ENCODE measurements around the gene HELQ. TPM values are rescaled to one million over a fixed set of nuclear protein-coding genes. Genes with fewer than 3 reads are reported as not detected.

HELQ gene
- total RNA-seq (2021) (6.6 and 11.5 TPM in 2 replicates), Bru-seq, nascent RNA (percentile 62 among the genes with signal in this experiment), BruChase-seq, experiment 1, labeled RNA remaining after a 2-hour chase (percentile 54 among the genes with signal in this experiment), BruChase-seq, experiment 2, labeled RNA remaining after a 6-hour chase (percentile 52 among the genes with signal in this experiment)
- long read RNA-seq, partial matches to known transcripts: 7 of 18 reads
- long read RNA-seq, other reads (novel, unspliced or antisense): 3 of 18 reads

DNA sequence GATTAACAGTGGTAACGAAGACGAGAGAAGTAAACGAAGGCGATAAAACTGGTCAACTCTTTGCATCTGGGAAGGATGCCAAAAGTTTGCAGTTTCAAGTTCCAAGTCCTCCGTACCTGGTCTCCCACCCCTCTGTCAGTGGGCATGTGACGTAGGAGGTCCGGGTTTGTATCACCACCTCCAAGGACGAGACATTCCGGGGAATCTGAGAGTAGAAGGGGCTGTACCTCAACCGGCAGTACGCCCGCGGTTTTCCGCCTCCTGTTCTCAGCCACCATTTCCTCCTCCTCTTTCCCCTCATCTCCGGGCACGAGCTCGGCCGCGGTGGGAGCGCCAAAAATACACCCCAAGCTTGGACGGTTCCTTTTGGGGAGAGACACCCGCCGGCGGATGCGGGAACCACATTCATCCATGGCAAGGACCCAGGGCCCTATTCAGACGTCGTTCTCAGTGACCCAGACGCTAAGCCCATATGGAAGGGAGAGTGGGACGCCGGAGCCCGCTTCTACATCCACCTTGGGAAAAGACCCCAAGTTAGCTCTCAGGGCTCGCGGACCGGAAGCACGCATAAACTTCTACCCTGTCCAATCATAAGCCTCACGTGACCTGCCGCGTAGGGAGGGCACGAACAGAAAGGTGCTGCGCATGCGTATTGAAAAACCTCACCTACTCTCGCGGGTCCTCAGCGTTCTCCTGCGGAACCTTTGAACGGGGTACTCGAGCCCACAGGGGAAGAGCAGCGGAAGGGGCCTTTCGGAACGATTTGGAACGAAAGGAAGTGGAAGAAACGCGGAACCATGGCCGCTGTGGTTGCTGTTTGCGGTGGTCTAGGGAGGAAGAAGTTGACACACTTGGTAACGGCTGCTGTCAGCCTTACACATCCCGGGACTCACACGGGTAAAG is at the start of gene HELQ, which contains the start of gene MRPS18C:
Gene HELQ (minus strand): TSS at position 543 of the 903 bp plus-strand sequence. CDS start 130 bp downstream, at position 413.
Gene MRPS18C (plus strand): TSS at position 778 of the 903 bp plus-strand sequence. CDS start 20 bp downstream, at position 798.
- Histone ChIP-seq H3K9me3 (ENCODE audit: low read depth, low read length, poor library complexity, severe bottlenecking) (no peaks in the 10 kb centered on the region), H3K36me3 (ENCODE audit: insufficient read depth, low read length, poor library complexity, severe bottlenecking) (peaks cover 3% of the 10 kb centered on the region), H3K27ac (ENCODE audit: low read depth, low read length, poor library complexity, severe bottlenecking) (peak within 1 kb of the TSS; percentile 89), H3K27me3 (replicated peaks; ENCODE audit: insufficient read depth, low read depth, low read length, poor library complexity) (no peaks in the 10 kb centered on the region), H3K4me1 (ENCODE audit: insufficient read depth, low read length, poor library complexity, severe bottlenecking) (no peaks in the 10 kb centered on the region), H3K4me3 (ENCODE audit: low read depth, low read length, poor library complexity, severe bottlenecking) (peak within 1 kb of the TSS; percentile 78)
- ChIA-PET CTCF (no interaction called here), POLR2A (ENCODE audit: low non-redundant PET) (no interaction called here)
- intact Hi-C loops (cut with micrococcal nuclease; ENCODE audit: unreplicated experiment): no loop called here
- TSS peak; percentile 40 for BruUV-seq (replicated peaks)
- DNase-seq (ENCODE audit: low spot score): peak; percentile 97
- TF ChIP-seq CTCF (conservative IDR thresholded peaks at IDR 0.05; ENCODE audit: low read depth, low read length) (0 out of 2 replicates have a peak, but pooled peaks have one; percentile 16), EZH2 (IDR thresholded peaks at IDR 0.05; ENCODE audit: borderline replicate concordance, low read depth, low read length, poor library complexity, severe bottlenecking) (no peak)

DNA sequence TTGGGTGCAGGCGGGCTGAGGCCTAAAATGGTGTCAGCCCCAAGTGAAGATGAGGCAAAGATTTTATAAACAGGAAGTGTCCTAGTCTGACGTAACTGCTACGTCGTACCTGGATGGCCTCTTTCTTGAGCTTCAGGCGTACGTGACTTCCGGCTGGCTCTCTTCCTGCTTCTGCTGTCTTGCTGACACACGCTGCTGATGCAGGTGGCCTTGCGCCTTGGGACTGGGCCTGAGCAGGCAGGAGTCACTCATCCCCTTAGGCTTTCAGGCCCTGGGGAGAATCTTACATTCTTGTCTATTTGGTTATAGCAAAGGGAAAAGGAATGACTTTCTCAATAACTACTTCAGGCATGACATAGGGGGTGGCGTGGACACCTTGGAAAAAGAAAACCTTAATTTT is 49.4 kb upstream of the HELQ start:
- no TSS peak for BruUV-seq (replicated peaks)
- intact Hi-C loops (cut with micrococcal nuclease; ENCODE audit: unreplicated experiment): loop anchor here (10.0 kb wide), 1 partner anchor 220 kb away; no protein-coding TSS in a partner anchor
- no peak for DNase-seq (ENCODE audit: low spot score)
- Histone ChIP-seq H3K36me3 (ENCODE audit: insufficient read depth, low read length, poor library complexity, severe bottlenecking) (no peaks in the 10 kb centered on the region), H3K4me1 (ENCODE audit: insufficient read depth, low read length, poor library complexity, severe bottlenecking) (no peaks in the 10 kb centered on the region), H3K9me3 (ENCODE audit: low read depth, low read length, poor library complexity, severe bottlenecking) (no peaks in the 10 kb centered on the region), H3K4me3 (ENCODE audit: low read depth, low read length, poor library complexity, severe bottlenecking) (no peak overlapping the region), H3K27me3 (replicated peaks; ENCODE audit: insufficient read depth, low read depth, low read length, poor library complexity) (no peaks in the 10 kb centered on the region), H3K27ac (ENCODE audit: low read depth, low read length, poor library complexity, severe bottlenecking) (no peak overlapping the region)
- ChIA-PET CTCF (no interaction called here), POLR2A (ENCODE audit: low non-redundant PET) (no interaction called here)
- TF ChIP-seq EZH2 (IDR thresholded peaks at IDR 0.05; ENCODE audit: borderline replicate concordance, low read depth, low read length, poor library complexity, severe bottlenecking) (no peak), CTCF (conservative IDR thresholded peaks at IDR 0.05; ENCODE audit: low read depth, low read length) (no peak)

DNA sequence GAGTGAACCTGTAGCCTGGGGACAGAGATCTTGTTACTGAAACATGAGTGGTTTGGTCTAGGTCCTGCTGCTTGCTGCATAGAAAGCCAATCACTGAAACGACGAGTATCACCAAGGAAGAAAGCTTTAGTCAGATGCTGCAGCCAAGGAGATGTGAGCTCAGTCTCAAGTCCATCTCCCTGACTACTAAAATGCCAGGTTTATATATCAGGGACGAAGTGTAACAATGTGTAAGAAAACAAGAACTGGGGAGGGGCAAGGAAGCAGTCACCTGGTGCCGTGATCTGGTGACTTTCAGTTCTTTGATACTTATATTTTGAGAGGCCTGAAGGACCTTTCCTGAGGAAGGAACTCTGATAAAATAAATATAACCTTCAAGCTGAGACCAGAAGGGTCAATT is 48.9 kb upstream of the HELQ start:
- no TSS peak for BruUV-seq (replicated peaks)

More for the DNA sequence above, 48.9 kb upstream of the HELQ start:
- no peak for TF ChIP-seq CTCF (conservative IDR thresholded peaks at IDR 0.05; ENCODE audit: low read depth, low read length)
- TF ChIP-seq EZH2 (IDR thresholded peaks at IDR 0.05; ENCODE audit: borderline replicate concordance, low read depth, low read length, poor library complexity, severe bottlenecking): no peak
- Histone ChIP-seq H3K4me3 (ENCODE audit: low read depth, low read length, poor library complexity, severe bottlenecking) (no peak overlapping the region), H3K9me3 (ENCODE audit: low read depth, low read length, poor library complexity, severe bottlenecking) (no peaks in the 10 kb centered on the region), H3K27ac (ENCODE audit: low read depth, low read length, poor library complexity, severe bottlenecking) (no peak overlapping the region), H3K36me3 (ENCODE audit: insufficient read depth, low read length, poor library complexity, severe bottlenecking) (no peaks in the 10 kb centered on the region), H3K4me1 (ENCODE audit: insufficient read depth, low read length, poor library complexity, severe bottlenecking) (no peaks in the 10 kb centered on the region), H3K27me3 (replicated peaks; ENCODE audit: insufficient read depth, low read depth, low read length, poor library complexity) (no peaks in the 10 kb centered on the region)
- CTCF ChIA-PET: interaction anchor here (0.5 kb wide), 1 partner anchor 12 kb away, joined by 4 read pairs; no protein-coding TSS in a partner anchor
- POLR2A ChIA-PET (ENCODE audit: low non-redundant PET): no interaction called here
- intact Hi-C loops (cut with micrococcal nuclease; ENCODE audit: unreplicated experiment): loop anchor here (10.0 kb wide), 1 partner anchor 220 kb away; no protein-coding TSS in a partner anchor
- DNase-seq (ENCODE audit: low spot score): no peak
